NCI-H446 (cell line): ENCODE measurements around the gene AKT1.
"Not testable (repeated sequence)": the region's sequence is repeated elsewhere in the genome, so short reads cannot be mapped to it uniquely, and the experiment has no call there.

ENCODE experiments used
- DNase-seq, 2 experiments: peaks; one replicate each; lab custom pipeline; 2025; lab: John Stamatoyannopoulos, UW

AKT1 gene

GRCh38 chr14:104794993-104795780, at the start of gene AKT1:
AKT1 (minus strand) TSS chr14:104795748; CDS start chr14:104792643, 3,105 bp downstream.
- DNase-seq: no peak

- no peak for DNase-seq
Observed at GRCh38 chr14:104845033-104845666, 49.6 kb upstream of the AKT1 start.

- DNase-seq: no peak
Observed at GRCh38 chr14:104844306-104845032, 48.9 kb upstream of the AKT1 start.

GRCh38 chr14:104843442-104844305, 48.1 kb upstream of the AKT1 start:
- DNase-seq: no peak

- no peak for DNase-seq
Observed at GRCh38 chr14:104843006-104843405, 47.5 kb upstream of the AKT1 start.

GRCh38 chr14:104841730-104842129, 46.2 kb upstream of the AKT1 start:
- no peak for DNase-seq

- DNase-seq: not testable (repeated sequence)
Observed at GRCh38 chr14:104836171-104836935, 40.8 kb upstream of the AKT1 start.

- DNase-seq: no peak
Observed at GRCh38 chr14:104830781-104831180, 35.2 kb upstream of the AKT1 start.

GRCh38 chr14:104827177-104828055, 31.9 kb upstream of the AKT1 start:
- DNase-seq: no peak

- no peak for DNase-seq
Observed at GRCh38 chr14:104826861-104827176, 31.3 kb upstream of the AKT1 start.

- DNase-seq: peak; percentile 74 to 91
Observed at GRCh38 chr14:104826189-104826860, 30.8 kb upstream of the AKT1 start.

- DNase-seq: no peak
Observed at GRCh38 chr14:104824353-104824997, 28.9 kb upstream of the AKT1 start.

GRCh38 chr14:104822821-104823615, 27.5 kb upstream of the AKT1 start:
- no peak for DNase-seq

GRCh38 chr14:104821971-104822608, 26.5 kb upstream of the AKT1 start:
- no peak for DNase-seq

- no peak for DNase-seq
Observed at GRCh38 chr14:104821229-104821945, 25.8 kb upstream of the AKT1 start.

- DNase-seq: no peak
Observed at GRCh38 chr14:104820669-104821228, 25.2 kb upstream of the AKT1 start.

- no peak for DNase-seq
Observed at GRCh38 chr14:104819361-104819781, 23.8 kb upstream of the AKT1 start.
